NCI-H2029 treated with DMSO at 0.1 percent for 48 hours (cell line): ENCODE measurements around the gene ANGPT4.
"Not testable (repeated sequence)": the region's sequence is repeated elsewhere in the genome, so short reads cannot be mapped to it uniquely, and the experiment has no call there.

Experiments
- DNase-seq: peaks from one replicate; lab custom pipeline; 2025; lab: John Stamatoyannopoulos, UW

Gene ANGPT4

GRCh38 chr20:873875-874607 is 42.1 kb downstream of the ANGPT4 start:
- no peak for DNase-seq

GRCh38 chr20:872855-873520 is 43.1 kb downstream of the ANGPT4 start:
- DNase-seq, result no peak

GRCh38 chr20:871948-872347 is 44.2 kb downstream of the ANGPT4 start:
- DNase-seq, result no peak

- DNase-seq, result no peak
These were observed 44.7 kb downstream of the ANGPT4 start for GRCh38 chr20:871436-871835.

- no peak for DNase-seq
These were observed 45.4 kb downstream of the ANGPT4 start for GRCh38 chr20:870758-871157.

- DNase-seq, result no peak
These were observed 46.5 kb downstream of the ANGPT4 start for GRCh38 chr20:869606-870005.

GRCh38 chr20:868279-868678 is 47.9 kb downstream of the ANGPT4 start:
- DNase-seq, result no peak

GRCh38 chr20:865440-865839 is 50.7 kb downstream of the ANGPT4 start:
- no peak for DNase-seq

GRCh38 chr20:860891-861290 is 55.2 kb downstream of the ANGPT4 start:
- DNase-seq, result no peak

GRCh38 chr20:859751-860231 is 56.3 kb downstream of the ANGPT4 start:
- DNase-seq, result no peak

GRCh38 chr20:858011-858410 is 58.1 kb downstream of the ANGPT4 start:
- DNase-seq, result no peak

GRCh38 chr20:856361-856775 is 59.8 kb downstream of the ANGPT4 start:
- DNase-seq, result no peak

GRCh38 chr20:855466-856360 is 60.4 kb downstream of the ANGPT4 start:
- DNase-seq, result no peak

GRCh38 chr20:854601-855000 is 61.5 kb downstream of the ANGPT4 start:
- DNase-seq, result no peak

GRCh38 chr20:853406-853996 is 62.6 kb downstream of the ANGPT4 start:
- no peak for DNase-seq

GRCh38 chr20:848731-849130 is 67.4 kb downstream of the ANGPT4 start:
- not testable (repeated sequence) for DNase-seq

- DNase-seq, result no peak
These were observed 67.9 kb downstream of the ANGPT4 start for GRCh38 chr20:848193-848592.

GRCh38 chr20:846894-847278 is 69.2 kb downstream of the ANGPT4 start:
- no peak for DNase-seq

- DNase-seq, result no peak
These were observed 69.9 kb downstream of the ANGPT4 start for GRCh38 chr20:845941-846893.

GRCh38 chr20:845226-845868 is 70.8 kb downstream of the ANGPT4 start:
- no peak for DNase-seq
